GOT3 (cell line): Measurements from ENCODE around the gene LRTM2.

Experiments used
- DNase-seq: peaks from one replicate; lab custom pipeline; 2025; ENCODE audit warnings: mixed read lengths; lab: John Stamatoyannopoulos, UW

The LRTM2 gene

DNA sequence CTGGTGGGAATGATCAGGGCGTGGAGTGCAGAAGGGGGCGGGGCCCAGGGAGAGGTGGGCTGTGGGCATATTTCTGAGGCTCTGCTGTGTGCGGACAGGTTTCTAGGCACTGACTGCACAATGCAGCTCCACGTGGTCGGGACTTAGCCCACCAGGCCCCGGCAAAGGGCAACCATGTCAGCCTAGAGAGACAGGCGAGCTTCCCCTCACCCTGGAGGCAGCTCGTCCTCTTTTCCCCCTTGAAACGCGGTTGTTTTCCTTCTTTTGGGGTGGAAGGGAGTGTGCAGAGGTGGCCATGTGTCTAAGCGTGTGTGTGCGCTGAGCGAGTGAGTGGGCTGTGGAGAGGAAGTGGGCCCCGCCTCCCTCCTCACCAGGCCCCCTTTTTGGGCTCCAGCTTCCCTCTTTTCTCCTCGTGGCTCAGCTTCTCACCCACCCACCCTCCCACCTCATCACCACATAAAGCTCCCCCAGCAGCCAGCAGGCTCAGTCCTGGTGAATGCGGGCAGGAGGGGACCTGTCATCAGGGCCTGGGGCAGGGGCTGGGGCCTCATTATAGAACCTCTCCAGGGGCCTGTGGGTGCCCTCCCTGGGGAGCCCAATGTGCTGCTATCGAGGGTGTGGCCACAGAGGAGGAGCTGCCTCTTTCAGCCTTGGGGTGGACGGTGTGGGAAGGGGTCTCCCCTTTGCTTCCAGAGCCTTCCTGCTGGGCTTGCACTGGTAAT lies 22.0 kb downstream of the LRTM2 start:
- no peak for DNase-seq

DNA sequence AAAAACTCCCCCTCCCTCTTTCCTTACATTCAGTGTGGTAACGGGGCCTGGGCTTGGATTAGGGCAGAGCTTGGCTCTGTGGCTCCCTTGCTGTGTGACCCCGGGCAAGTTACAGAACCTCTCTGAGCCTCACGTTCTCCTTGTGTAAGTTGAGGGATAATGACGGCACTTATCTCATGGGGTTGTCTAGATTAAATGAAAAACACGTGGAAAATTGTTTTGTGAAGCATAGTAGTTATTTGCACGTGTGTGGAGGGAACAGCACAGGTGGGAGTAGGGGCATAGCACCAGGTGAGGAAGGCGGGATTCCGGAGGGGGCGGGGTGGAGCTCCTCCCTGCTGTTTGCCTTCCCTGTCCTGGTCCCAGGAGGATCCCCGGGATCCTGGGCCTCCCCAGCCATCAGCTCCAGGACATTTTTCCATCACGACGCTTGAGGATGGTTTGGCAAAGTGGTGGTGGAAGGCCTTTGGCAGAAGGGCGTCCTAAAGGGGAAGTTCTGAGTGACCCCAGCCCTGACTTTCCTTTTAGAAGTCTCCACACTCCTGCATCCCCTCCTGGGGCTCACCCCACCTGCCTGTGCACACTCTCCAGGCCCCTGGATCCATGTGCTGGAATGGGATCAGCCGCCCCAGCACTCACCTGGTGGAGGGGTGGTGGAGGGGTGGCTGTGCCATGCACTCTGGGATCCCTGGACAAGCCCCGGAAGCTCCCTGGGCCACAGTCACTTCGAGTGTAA lies 22.7 kb downstream of the LRTM2 start:
- no peak for DNase-seq

DNA sequence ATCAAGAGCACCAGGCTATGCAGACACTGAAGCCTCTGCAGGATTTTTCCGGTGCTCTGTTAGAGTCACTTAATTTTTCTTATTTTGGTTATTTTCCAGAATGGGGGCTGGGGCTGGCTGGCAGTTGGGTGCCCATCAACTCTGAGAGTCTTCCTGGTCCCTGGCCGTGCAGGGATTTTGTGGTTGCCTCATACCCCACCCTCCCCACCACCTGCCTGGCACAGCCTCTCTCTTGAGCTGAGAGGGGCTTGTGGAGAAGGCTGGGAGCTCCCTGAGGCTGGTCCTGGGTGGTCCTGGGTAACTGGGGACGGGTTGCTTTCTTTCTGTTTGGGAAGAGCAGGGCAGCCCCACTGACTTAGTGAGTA lies 23.3 kb downstream of the LRTM2 start:
- no peak for DNase-seq

DNA sequence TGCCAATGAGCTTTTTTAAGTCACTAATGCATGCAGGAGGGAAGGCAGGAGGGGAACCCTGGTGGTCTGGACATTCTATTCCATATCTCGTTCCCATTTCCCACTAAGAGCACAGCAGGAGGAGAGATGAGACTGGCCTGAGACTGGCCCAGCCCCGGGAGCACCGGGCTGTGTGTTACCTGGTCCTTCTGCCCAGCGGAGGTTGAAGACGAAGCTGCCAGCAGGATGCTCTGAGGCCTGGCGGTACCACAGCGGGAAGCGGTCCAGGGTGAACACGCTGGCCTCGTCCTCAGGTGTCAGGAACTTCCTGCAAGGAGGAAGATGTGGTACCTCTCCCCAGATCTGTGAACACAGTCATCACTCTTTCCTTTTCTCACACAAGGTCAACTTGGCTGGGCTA lies 23.9 kb downstream of the LRTM2 start:
- DNase-seq, result no peak

DNA sequence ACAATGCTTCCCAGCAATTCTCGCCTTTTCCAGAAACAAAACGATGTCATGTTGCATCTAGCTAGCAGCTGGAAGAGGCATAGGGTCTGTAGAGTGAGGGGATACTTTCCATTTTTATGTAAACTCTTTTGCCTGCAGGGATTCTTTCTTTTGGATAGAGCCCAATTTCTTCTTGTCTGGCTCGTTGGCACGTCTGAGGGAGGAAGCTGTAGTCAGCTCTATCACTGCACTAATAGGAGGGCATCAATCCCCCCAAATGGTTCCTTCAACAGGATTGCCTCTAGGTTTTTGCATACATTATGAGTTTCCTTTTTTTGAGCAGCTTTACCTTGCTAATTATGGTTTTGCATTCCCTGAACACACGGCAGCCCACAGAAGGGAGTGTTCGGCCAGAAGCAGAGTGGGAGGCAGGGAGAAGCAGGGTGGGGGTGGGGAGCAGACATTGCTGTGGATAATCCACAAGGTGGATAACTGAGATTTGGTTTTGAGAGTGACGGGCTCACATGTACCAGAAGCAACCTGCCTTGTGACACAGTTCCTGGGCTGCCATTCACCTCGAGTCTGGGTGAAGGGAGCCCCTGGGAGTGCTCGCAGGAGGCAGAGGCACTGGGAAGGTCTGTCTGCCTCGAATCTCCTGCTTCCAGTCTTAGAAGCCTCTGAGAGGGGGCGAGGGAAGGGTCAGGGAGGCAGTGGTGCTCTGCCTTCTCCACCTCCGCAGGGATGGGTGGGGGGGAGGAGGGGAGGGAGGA lies 24.5 kb downstream of the LRTM2 start:
- DNase-seq, result no peak

DNA sequence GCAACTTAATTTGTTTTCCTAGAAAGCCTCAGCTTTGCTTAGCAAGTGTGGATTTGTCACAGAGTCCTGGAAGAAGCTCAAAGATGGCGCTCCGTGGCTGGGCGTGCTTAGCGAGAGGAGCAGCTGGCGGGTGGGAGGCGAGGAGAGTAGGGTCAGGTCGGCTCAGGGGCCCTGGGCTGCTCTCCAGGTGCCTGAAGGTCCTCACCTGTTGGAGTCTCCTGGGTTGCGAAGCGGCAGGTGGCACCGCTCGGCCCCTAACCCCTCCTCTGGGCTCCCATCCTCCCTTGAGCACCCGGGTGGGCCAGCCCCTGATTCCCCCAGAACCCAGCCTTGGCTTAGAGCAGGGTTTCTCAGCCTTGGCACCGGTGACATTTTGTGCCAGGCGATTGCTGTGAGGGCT lies 25.1 kb downstream of the LRTM2 start:
- DNase-seq, result no peak

DNA sequence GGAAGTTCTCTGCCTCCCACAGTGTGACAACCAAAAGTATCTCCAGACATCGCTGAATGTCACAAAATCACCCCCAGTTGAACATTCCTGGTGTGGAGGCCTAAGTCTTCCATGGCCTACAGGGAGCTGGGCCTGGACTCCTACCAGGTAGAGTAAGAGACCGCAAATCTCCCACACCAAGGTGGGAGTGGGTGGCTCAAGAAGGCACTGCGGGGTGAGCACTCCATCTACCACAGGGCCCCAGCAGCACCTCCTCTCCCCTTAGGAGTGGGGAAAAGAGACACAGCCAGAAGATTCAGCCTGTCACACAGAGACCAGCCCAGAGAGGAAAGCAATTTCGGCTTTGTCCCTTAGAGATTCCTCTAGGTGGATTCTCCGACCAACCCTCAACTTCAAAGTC lies 25.5 kb downstream of the LRTM2 start:
- no peak for DNase-seq

DNA sequence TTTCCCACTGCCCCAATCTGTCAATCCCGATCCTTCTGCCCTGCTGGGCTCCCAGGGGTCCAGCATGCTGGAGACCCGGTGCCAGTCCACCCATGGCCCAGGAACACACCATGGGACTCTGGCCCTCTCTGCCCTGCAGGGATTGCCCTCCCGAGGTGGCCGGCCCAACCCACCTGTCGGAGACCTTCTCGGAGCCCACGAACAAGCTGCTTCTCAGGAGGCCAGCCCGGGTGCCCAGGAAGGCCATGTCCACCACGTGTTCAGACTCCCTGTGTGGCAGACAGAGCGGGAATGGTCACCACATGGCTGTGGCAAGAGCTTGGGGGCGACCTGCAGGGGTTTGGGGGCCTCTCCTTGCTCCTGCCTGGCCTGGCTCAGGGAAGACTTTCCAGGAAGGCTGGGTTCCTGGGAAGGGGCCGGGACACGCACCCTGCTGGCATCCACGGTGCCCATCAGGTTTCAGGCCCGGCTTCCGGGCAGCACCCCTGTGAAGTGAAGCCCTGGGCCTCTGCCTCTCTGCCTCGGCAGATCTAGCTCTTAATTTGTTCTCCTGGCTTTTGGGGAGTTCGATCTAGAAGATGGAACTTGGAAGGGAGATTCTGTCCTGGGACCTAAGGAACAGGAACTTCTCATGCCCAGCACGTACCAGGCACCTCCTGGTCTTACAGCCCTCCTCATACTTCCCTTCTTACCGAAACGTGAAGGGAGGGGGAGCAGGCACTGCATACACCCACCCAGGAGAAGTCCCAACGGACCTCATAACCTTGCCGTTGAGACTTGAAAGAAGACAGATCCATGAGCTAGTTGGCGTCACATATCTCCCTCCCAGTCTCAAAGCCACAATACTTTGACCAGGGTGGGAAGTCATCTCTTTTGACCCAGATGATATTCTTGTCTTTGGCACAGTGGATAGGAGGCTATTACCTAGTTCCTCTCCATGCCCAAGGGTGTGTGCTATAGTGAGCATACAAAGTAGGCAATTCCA lies 26.3 kb downstream of the LRTM2 start:
- no peak for DNase-seq

DNA sequence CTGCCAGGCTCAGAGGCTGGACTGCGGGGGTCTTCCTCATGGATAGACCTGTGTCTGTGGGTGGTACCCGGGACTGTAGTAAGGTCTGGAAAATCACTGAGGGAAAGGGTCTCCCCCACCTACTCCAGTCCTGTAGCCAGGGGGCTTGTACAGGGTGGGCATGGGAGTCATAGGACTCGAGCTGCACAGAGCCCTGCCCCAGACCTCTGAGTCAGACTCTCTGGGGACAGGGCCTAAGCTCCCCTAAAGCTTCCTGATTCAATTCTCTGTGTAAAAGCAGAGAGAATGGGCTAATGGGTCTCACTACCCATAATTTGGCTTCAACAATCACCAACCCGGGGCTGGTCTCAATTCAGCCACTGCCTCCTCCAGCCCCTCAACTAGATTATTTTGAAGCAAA lies 27.0 kb downstream of the LRTM2 start:
- no peak for DNase-seq

DNA sequence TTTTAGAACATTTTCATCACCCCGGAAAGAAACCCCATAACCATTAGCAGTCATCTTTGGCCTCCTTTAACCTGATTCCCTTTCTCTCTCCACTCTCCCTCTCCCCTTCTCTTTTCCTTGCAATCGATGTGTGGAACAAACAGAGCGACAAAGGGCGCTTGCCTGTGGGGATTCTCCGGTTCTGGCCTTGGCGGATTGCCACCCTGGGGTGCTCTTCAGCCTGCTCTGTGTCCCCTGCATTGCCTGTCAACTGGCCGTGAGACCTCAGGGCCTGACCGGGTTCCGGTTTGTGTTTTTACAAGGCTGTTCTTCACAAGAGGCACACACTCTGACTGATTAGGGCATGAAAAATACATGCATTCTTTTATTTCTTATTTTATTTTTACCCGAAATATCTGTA lies 27.8 kb downstream of the LRTM2 start:
- DNase-seq, result no peak

DNA sequence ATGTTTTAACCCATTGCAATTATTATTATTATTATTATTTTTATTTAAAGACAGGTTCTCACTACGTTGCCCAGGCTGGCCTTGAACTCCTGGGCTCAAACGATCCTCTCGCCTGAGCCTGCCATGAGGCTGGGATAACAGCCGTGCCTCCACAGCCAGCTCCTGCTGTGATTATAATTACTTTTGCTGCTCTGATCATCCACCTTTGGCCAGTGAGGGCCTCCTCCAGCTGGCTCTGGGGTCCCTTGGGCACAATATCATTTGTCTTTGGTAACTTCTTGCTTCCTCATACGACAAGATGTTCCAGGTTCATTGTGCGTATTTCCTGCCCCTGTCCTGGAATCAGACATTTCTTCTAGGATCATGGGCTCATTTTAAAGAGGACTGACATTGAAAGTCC lies 28.4 kb downstream of the LRTM2 start:
- DNase-seq, result no peak

DNA sequence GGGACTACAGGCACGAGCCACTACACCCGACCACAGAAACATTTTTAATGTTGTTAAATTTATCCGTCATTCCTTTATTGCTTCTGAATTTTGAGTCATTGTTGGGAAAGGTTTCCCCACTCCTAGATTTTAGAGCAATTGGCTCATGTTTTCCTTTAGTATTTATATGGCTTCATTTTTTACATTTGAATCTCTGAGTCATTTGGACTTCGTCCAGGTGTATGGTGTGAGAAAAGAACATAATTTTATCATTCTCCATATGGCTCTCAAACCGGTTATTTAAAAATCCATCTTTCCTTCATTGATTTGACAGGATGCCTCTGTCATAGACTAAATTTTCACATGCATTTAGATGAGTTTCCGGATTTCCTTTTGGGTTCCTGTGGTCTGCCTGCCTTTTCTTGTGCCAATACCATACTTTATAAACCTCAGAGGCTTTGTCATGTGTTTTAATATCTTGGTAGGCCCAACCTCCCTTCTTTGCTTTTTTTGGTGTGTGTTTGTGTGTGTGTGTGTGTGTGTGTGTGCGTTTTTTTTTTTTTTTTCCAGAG lies 30.9 kb downstream of the LRTM2 start:
- no peak for DNase-seq

DNA sequence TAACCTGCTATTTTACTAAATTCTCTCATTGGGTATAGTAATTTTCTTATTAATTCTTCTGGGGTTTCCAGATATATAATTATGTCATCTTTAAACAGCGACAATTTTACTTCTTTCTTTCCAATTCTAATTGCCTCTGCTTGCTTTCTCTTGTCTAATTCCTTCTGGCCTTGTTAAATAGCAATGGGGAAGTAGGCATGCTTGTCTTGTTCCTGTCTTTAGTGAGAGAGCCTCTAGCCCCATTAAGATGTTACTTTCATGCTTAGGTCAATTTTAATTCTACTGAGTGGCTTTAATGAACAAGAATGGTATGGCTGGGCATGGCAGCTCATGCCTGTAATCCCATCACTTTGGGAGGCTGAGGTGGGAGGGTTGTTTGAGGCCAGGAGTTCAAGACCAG lies 31.7 kb downstream of the LRTM2 start:
- DNase-seq, result no peak

DNA sequence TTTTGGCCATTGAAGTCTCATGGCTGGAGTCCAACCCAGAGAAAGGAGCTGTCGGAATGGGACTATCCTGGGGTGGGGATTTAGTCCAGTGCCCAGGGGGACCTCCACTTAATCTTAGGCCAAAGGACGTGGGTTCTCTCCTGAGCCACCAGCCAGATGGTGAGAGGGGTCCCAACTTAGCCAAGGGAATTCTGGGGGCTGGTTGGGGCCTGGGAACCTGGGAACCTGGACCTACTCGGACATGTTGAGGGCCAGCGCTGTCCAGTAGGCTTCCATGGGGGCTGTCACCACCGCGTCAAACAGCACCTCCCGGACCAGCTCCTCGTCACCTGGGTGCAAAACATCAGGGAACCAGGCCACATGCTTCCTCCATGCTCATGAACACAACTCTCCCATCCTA lies 33.4 kb downstream of the LRTM2 start:
- no peak for DNase-seq

DNA sequence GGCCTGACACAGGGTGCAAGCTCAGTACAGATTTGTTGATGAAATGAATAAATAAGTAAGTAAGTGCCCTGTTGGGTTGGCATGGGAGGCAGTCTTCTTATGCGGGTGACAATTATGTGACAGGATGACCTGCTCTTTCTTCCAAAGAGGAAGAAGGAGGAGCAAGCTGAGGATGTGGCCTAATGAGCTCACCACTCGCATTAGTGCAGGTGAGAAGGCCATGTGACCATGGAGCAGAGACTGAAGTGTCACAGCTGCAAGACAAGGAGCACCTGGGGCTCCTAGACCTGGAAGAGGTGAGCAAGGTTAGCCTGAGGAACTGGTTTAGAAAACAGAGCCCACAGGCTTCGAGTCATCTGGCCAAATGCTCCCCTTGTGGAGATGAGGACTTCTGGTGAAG lies 34.9 kb downstream of the LRTM2 start:
- DNase-seq, result no peak

DNA sequence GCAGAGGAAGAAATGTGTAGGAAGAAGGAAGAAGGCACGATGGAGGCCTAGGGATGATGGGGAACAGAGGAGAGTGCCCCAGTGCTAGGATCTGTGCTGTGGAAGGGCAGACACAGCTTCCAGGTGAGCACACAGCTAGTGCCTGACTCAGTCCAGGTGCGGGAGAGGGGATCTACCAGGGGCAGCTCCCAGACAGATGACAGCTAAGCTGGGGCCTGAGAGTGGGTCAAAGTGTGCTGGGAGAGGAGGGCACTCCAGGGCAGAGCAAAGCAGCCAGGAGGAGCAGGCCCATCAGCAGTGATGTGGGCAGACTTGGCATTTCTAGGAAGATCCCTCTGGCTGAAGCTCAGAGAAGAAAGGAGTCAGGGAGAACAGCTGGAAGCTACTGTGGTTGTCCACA lies 36.7 kb downstream of the LRTM2 start:
- no peak for DNase-seq

DNA sequence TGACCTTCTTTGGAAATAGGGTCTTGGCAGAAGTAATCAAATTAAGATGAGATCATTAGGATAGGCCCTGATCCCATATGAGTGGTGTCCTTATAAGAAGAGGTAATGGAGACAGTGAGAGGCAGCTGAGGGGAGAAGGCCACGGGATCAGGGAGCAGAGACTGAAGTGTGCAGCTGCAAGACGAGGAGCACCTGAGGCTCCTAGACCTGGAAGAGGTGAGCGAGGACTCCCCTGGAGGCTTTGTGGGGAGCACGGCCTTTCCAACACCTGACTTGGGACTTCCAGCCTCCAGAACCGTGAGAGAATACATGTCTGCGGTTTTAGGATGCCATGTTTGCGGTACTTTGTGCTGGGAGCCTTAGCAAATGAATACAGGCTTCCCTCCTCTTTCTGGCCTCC lies 37.5 kb downstream of the LRTM2 start:
- no peak for DNase-seq

DNA sequence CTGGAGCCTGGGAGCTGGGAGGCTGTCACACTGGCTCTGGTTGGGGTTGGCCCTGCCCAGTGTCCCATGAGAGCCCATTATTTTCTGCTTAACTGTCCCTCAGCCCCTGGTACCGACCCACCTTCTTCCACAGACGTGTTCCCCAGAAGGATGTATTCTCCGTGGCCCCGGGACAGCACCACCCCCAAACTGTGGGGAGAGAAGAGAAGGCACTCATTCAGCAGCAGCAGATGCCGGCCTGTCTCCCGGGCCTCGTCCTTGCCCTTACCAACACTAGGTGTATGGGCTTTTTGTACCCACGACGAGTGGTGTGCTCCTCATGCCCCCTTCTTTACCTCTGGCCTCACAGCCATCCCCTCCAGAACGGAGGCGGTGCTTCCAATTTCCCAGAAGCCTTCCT lies 38.1 kb downstream of the LRTM2 start:
- DNase-seq, result no peak

DNA sequence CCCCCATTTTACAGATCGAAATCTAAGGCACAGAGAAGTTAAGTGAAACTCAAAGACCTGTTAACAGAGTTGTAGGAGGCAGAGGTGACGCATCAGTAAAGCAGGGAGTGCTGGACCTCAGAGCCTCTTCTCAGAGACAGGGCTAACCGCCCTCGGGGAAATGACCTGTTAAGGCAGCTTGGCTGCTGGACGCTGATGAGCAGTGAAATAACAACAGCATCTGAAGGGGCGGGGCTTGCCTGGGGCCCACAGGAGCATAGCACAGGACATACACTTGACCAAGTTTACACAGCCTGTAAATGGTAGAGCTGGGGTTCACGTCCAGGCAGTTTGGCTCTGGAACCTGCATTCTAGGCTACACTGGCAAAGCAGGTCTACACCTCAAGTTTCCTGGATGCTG lies 39.3 kb downstream of the LRTM2 start:
- DNase-seq, result no peak

DNA sequence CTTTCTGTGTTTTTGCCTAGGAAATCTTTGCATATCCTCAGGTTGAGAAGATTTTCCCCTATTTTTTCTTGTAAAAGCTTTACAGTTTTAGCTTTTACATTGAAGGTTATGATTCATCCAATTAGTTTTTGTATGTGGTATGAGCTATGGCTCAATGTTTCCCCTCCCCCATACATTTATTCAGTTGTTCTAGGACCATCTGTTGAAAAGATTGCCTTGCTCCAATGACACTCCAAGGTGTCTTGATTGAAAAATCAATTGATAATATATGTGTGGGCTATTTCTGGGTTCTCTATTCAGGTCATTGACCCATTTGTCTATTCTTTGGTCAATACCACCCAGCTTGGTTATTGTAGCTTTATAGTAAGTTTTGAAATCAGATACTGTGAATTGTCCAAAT lies 42.6 kb downstream of the LRTM2 start:
- DNase-seq, result no peak

DNA sequence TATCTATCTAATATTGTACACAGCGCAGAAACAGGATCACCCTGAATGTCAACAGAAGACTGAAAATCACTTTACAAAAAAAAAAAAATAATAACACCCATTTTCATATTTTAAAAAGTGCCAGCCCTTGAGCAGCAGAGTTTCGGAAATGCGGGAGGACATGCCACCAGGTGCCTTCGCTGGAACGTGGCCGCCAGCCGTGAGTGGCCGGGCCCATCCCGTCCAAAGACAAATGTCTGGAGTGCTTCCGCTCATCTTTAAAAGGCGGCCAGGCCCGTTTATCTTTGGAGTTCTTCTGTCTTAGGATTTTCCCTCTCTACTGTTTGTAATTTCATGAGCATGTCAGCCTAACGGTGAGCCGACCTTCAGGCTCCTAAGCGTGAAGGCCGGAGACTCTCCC lies 43.5 kb downstream of the LRTM2 start:
- DNase-seq, result no peak

DNA sequence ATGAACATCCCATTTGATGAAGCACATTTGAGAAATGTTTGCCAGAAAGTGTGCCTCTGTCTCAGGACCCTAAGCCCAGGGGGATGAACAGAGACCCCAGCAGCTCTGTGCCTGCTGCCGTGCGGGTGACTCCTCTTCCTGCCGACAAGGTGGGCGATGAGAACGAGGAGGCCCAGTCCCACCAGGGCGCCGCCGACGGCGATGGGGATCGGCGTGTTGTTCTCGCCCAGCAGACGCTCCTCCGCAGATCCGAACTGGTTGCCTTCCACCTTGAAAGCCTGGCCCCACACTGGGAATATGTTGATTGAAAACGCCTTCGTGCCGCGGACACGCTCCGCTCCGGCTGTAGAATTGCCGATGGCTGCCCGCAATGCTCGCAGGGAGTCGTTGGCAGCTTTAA lies 44.1 kb downstream of the LRTM2 start:
- DNase-seq, result no peak
